ENCODE measurements around the gene KRTAP5-10. TPM values are rescaled to one million over a fixed set of nuclear protein-coding genes. Genes with fewer than 3 reads are reported as not detected.
A peak's percentile ranks its signal among the peaks of the same experiment; 100 is the strongest.
"Not testable (repeated sequence)": the region's sequence is repeated elsewhere in the genome, so short reads cannot be mapped to it uniquely, and the experiment has no call there.

KRTAP5-10 gene
- total RNA-seq, 6 experiments from 2014 or later: not detected

DNA sequence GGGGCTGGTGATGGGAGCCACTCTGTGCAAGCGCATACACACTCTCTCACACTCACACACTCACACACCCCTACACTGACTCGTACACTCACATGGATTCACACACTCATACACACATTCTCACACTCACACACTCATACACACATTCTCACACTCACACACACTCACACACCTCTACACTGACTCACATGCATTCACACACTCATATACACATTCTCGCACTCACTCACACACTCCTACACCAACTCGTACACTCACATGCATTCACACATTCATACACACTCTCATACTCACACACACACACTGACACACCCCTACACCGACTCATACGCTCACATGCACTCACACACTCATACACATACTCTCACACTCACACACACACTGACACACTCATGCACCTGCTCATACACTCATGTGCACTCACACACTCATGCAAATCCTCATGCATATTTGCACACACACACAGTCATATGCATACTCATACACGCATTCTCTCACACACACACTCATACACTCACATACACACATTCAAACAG, 12.2 kb downstream of the KRTAP5-10 start:
- Mint-ChIP-seq H3K4me1 (ENCODE audit: low read depth) (peaks cover 21% of the 10 kb centered on the region), H3K4me3 (no peak overlapping the region), H3K27ac (no peak overlapping the region), H3K27me3 (ENCODE audit: insufficient read depth) (peaks cover 21% of the 10 kb centered on the region), H3K36me3 (ENCODE audit: low read depth) (no peaks in the 10 kb centered on the region), H3K9me3 (no peaks in the 10 kb centered on the region)
- no peak for DNase-seq
- TF ChIP-seq, protein P1, sequence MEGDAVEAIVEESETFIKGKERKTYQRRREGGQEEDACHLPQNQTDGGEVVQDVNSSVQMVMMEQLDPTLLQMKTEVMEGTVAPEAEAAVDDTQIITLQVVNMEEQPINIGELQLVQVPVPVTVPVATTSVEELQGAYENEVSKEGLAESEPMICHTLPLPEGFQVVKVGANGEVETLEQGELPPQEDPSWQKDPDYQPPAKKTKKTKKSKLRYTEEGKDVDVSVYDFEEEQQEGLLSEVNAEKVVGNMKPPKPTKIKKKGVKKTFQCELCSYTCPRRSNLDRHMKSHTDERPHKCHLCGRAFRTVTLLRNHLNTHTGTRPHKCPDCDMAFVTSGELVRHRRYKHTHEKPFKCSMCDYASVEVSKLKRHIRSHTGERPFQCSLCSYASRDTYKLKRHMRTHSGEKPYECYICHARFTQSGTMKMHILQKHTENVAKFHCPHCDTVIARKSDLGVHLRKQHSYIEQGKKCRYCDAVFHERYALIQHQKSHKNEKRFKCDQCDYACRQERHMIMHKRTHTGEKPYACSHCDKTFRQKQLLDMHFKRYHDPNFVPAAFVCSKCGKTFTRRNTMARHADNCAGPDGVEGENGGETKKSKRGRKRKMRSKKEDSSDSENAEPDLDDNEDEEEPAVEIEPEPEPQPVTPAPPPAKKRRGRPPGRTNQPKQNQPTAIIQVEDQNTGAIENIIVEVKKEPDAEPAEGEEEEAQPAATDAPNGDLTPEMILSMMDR (IDR thresholded peaks at IDR 0.05): no peak

DNA sequence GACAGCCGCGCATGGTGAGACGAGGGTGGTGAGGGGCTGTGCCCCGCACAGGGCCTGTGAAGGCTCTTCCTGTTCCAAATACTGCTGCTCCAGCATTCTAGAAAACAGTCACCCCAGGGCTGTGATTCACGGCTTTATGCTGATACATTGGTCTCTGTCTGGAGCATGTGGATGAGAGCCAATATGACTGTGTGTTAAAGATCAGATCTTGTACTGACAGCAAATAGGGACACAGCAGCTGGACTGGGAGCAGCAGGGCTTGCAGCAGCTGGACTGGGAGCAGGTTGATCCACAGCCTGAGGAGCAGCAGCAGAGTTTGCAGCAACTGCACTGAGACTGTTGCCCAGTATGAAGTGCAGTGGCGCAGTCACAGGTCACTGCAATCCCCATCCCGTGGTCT, 14.2 kb downstream of the KRTAP5-10 start:
- not testable (repeated sequence) for H3K9me3 Mint-ChIP-seq; H3K4me3 Mint-ChIP-seq; H3K36me3 Mint-ChIP-seq (ENCODE audit: low read depth); H3K27ac Mint-ChIP-seq
- H3K27me3 Mint-ChIP-seq (ENCODE audit: insufficient read depth): peaks cover 16% of the 10 kb centered on the region
- DNase-seq: peak; percentile 43
- peaks cover 21% of the 10 kb centered on the region for H3K4me1 Mint-ChIP-seq (ENCODE audit: low read depth)

- Mint-ChIP-seq H3K27ac (no peak overlapping the region), H3K4me1 (ENCODE audit: low read depth) (peaks cover 21% of the 10 kb centered on the region), H3K4me3 (no peak overlapping the region), H3K27me3 (ENCODE audit: insufficient read depth) (peaks cover 14% of the 10 kb centered on the region), H3K9me3 (no peaks in the 10 kb centered on the region), H3K36me3 (ENCODE audit: low read depth) (no peaks in the 10 kb centered on the region)
- TF ChIP-seq, protein P1 (IDR thresholded peaks at IDR 0.05): peak; percentile 88
- peak; percentile 67 for DNase-seq
Measured at GRCh38 chr11:71580057-71581003, 15.0 kb downstream of the KRTAP5-10 start.

- TF ChIP-seq, protein P1 (IDR thresholded peaks at IDR 0.05): no peak
- DNase-seq: no peak
- no peak overlapping the region for H3K4me3 Mint-ChIP-seq
- H3K9me3 Mint-ChIP-seq: no peaks in the 10 kb centered on the region
- H3K27me3 Mint-ChIP-seq (ENCODE audit: insufficient read depth): peaks cover 18% of the 10 kb centered on the region
- H3K27ac Mint-ChIP-seq: no peak overlapping the region
- H3K36me3 Mint-ChIP-seq (ENCODE audit: low read depth): no peaks in the 10 kb centered on the region
- peaks cover 21% of the 10 kb centered on the region for H3K4me1 Mint-ChIP-seq (ENCODE audit: low read depth)
Measured at GRCh38 chr11:71581826-71582225, 16.5 kb downstream of the KRTAP5-10 start.

DNA sequence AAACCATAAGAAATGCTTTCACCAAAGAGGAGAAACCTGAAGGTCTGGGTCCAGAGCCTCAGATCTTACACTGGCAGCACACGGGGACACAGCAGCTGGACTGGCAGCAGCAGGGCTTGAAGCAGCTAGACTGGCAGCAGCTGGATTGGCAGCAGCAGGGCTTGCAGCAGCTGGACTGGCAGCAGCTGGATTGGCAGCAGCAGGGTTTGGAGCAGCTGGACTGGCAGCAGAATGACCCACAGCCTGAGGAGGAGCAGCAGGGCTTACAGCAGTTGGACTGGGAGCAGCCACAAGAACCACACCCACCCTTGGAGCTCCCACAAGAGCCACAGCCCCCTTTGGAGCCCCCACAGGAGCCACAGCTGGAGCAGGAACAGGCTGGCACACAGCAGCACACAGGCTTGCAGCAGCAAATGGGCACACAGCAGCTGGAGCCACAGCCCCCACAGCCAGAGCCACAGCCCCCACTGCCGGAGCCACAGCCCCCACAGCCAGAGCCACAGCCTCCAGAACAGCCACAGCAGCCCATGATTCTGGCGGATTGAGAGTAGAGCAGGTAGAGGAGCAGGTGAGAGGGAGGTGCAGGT, 17.0 kb downstream of the KRTAP5-10 start, which contains the start of gene KRTAP5-11:
KRTAP5-11 (minus strand) TSS at position 567 of the 587 bp plus-strand sequence; CDS start at position 529, 38 bp downstream.
- no peaks in the 10 kb centered on the region for H3K9me3 Mint-ChIP-seq
- H3K27me3 Mint-ChIP-seq (ENCODE audit: insufficient read depth): peaks cover 21% of the 10 kb centered on the region
- H3K4me3 Mint-ChIP-seq: no peak within 1 kb of the TSS

DNA sequence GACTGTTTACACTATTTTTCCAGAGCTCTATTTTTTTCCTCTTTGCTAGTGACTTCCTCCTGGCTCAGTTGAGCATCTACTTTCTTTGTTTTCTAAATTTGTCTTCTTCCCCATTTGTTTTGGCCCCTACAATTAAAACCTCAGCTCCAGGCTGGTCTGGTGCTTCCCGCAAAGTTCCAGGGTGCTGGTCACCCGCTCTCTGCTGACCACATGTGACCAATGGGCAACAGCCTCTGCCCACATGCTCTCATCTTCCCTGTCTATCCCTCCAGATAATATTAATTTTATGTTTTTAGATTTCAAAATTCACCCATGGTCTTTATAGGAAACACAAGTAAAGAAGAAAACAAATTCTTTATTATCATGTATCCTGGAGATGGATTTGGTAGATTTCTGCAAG, 17.6 kb downstream of the KRTAP5-10 start:
- H3K36me3 Mint-ChIP-seq (ENCODE audit: low read depth); H3K9me3 Mint-ChIP-seq; H3K4me3 Mint-ChIP-seq; DNase-seq; H3K27ac Mint-ChIP-seq: not testable (repeated sequence)
- Mint-ChIP-seq H3K27me3 (ENCODE audit: insufficient read depth) (peaks cover 21% of the 10 kb centered on the region), H3K4me1 (ENCODE audit: low read depth) (peaks cover 21% of the 10 kb centered on the region)

More for the DNA sequence above, 17.0 kb downstream of the KRTAP5-10 start, which contains the start of gene KRTAP5-11:
- no peak for DNase-seq
- Mint-ChIP-seq H3K4me1 (ENCODE audit: low read depth) (peaks cover 21% of the 10 kb centered on the region), H3K27ac (no peak within 1 kb of the TSS), H3K36me3 (ENCODE audit: low read depth) (no peaks in the 10 kb centered on the region)
- TF ChIP-seq, protein P1 (IDR thresholded peaks at IDR 0.05): no peak

DNA sequence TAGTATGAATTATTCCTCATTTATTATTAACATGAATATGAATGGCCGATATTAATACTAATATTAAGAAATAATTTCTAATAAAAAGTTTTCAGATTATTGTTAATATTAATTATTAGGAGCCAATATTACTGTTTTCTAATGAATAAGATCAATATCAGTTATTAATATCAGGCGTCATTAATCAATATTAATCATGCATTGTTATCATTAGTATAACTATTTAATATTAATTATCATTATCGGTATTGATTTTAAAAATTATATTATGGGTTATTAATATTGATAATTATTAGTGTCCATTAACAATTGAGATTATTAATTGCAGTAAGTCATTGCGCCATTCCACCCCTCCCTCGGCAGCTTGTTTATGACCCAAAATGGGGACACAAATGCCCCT, 20.3 kb downstream of the KRTAP5-10 start:
- H3K27me3 Mint-ChIP-seq (ENCODE audit: insufficient read depth): peaks cover 27% of the 10 kb centered on the region
- not testable (repeated sequence) for H3K27ac Mint-ChIP-seq; DNase-seq; H3K4me3 Mint-ChIP-seq; H3K4me1 Mint-ChIP-seq (ENCODE audit: low read depth); H3K36me3 Mint-ChIP-seq (ENCODE audit: low read depth); H3K9me3 Mint-ChIP-seq

GRCh38 chr11:71588314-71588713, 23.0 kb downstream of the KRTAP5-10 start:
- DNase-seq; H3K9me3 Mint-ChIP-seq; H3K4me3 Mint-ChIP-seq; H3K27ac Mint-ChIP-seq; H3K4me1 Mint-ChIP-seq (ENCODE audit: low read depth); H3K36me3 Mint-ChIP-seq (ENCODE audit: low read depth): not testable (repeated sequence)
- H3K27me3 Mint-ChIP-seq (ENCODE audit: insufficient read depth): peaks cover 25% of the 10 kb centered on the region

Data from HFFc6 (cell line).